Skin epidermis (tissue), 12 donors: ENCODE data around the gene SPINDOC.
"Not testable (repeated sequence)": the region's sequence is repeated elsewhere in the genome, so short reads cannot be mapped to it uniquely, and the experiment has no call there.

Source experiments
- H3K27ac ChIP-seq, 21 experiments: fragments of 200-600 bp; sonication (generic) in 11 of 21; one replicate each; pipeline ENCODE4 v1.5.0; 2020; ENCODE audit warnings: mild to moderate bottlenecking in 3 of 21, inconsistent platforms in 2 of 21, moderate library complexity in 2 of 21
- H3K4me3 ChIP-seq, 7 experiments: fragments of 200-600 bp; sonication (generic) in 2 of 7; one replicate each; pipeline ENCODE4 v1.5.0; 2020; ENCODE audit warnings: inconsistent platforms in 2 of 7, mild to moderate bottlenecking in 2 of 7, moderate library complexity in 1 of 7

Gene SPINDOC

DNA sequence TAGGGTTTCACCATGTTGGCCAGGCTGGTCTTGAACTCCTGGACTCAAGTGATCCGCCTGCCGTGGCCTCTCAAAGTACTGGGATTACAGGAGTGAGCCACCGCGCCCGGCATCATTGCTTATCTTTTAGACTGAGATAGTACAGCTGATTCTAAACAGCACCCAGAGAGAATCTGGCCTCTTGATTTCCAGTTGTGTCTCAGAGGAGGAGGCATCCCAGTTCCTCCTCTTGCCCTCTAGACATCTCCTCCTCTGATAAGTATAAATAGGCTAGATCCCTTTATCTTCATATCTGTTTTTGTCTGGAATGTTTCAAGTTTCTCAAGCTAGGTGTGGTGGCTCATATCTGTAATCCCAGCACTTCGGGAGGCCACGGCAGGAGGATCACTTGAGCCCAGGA, 32.7 kb downstream of the SPINDOC start:
- peak overlapping the region in 11 of 21 experiments; percentile 1 to 79 (median 17) for H3K27ac ChIP-seq
- H3K4me3 ChIP-seq: no peak overlapping the region

- Histone ChIP-seq H3K27ac (peak overlapping the region in 15 of 21 experiments; percentile 8 to 74 (median 49)), H3K4me3 (no peak overlapping the region)
These were observed 33.6 kb downstream of the SPINDOC start for GRCh38 chr11:63846897-63847296.

DNA sequence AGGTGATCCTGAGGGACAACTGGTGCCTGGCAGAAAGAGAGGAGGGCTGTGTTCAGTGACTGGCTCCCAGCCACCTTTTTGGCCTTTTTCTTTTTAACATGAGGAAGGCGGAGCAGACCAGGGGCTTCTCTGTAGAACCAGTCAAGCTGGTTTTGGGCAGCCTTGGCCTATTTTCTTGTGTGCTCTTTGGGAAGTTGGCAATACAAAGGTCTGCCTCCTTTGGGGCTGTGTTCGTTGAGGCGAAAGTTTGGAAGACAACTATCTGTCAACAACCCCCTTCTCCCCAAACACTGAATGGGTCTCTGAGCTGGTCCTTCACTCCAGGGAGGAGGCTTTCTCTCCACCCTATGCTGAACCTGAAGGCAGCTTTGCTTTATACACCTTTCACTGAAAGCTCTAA, 34.1 kb downstream of the SPINDOC start:
- Histone ChIP-seq H3K27ac (peak overlapping the region in 17 of 21 experiments; percentile 1 to 74 (median 61)), H3K4me3 (no peak overlapping the region)

DNA sequence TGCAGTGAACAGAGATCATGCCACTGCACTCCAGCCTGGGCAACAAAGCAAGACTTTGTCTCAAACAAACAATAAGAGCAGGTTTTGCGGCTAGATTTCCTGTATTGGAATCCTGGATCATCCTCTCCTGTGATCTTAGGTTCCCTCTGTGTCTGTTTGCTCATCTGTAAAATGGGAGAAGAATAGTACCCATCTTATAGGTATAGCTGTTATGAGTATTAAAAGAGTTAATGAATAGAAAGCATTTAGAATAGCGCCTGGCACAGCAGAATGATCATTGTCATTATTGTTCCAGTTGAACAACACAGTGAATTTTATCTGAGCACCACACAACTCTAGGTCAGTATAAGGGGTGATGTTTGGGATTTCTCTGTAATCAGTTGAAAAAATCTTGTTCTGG, 36.4 kb downstream of the SPINDOC start:
- Histone ChIP-seq H3K27ac (peak overlapping the region in 1 of 21 experiments; percentile 42), H3K4me3 (no peak overlapping the region)

DNA sequence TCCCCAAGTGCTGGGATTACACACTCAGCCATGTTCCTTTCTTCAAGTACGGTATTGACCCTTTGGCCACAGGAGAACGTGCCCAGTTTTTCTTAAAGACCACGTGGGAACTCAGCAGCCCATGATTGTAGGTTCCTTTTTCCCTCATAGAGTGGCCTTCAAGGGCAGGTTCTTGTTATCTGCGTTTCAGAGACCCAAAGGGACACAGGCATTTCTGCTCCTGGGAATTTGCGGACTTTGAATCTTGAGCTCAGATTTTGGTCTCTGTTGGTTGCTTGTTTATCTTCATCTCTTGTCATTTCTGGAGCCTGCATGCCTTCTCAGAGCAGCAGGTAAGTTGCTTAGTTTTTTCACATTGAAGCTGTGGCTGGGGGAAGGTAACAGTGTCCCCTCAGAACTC, 37.7 kb downstream of the SPINDOC start:
- Histone ChIP-seq H3K27ac (peak overlapping the region in 9 of 21 experiments; percentile 6 to 55 (median 42)), H3K4me3 (no peak overlapping the region)

DNA sequence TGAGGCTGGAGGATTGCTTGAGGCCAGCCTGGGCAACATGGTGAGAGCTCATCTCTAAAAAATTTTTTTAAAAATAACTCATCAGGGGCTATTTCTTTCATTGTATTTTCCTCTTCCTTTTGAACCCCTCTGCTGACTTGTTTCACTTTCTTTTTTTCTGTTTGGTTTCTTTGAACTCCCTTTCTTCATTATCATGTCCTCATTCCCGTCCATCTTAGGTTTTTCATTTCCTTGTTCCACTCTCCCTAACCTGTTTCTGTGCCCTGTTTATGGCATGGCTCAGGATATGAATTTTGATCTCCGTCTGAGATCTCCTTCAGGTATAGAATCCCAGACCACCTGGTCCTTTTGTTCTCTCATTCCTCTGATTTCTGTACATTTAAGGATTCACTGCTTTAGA, 38.1 kb downstream of the SPINDOC start:
- Histone ChIP-seq H3K4me3 (no peak overlapping the region), H3K27ac (peak overlapping the region in 9 of 21 experiments; percentile 6 to 55 (median 42))

DNA sequence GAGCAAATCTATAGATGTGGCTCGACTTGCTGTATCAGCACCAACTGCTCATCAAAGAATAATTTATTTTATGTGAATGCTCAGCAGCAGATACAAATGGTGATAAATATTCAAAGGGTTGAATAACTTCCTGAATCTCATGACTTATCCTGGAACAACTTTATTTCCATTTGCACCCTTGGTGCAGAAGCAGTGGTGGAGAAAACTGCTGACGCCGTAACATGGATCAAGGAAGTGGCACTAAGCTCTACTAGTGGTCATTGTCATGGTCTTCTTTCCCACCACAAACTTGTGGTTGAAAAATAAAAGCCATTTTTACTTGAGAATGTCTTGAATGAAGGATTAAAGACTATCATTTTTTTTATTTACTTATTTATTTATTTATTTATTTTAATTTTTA, 40.2 kb downstream of the SPINDOC start:
- Histone ChIP-seq H3K27ac (peak overlapping the region in 1 of 21 experiments; percentile 23), H3K4me3 (no peak overlapping the region)

DNA sequence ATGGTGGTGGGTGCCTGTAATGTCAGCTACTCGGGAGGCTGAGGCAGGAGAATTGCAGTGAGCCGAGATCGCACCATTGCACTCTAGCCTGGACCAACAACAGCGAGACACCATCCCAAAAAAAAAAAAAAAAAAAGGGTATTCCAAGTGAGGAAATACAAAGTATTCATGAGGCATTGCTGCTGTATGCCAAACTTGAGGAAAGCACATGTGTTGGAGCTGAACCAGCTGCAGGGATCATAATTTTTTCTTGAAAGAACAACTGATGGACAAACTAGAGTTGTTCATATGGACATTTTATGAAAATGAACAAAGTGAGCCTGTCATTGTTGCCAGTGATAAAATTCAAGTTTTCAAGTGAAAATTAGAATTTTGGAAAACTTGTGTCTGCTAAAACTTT, 41.4 kb downstream of the SPINDOC start:
- Histone ChIP-seq H3K4me3 (no peak overlapping the region), H3K27ac (peak overlapping the region in 1 of 21 experiments; percentile 66)

DNA sequence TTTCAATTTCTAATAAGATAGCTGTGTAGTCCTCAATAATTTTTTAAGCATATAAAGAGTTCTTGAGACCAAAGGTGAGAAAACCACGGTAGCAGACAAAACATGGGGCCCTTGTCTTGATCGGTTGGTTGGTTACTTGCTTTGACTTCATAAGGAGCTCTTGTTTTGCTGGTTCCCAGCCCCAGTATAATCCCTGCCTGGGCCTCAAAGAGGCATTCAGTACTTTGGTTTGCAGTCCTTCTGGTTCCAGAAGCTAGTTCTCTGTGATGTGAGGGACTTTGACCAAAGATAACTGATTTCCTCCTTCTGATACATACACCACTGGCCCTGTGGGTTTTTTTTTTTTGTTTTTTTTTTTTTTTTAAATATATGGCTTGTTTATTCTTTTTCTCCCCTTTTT, 42.7 kb downstream of the SPINDOC start:
- Histone ChIP-seq H3K27ac (peak overlapping the region in 4 of 21 experiments; percentile 1 to 66 (median 32)), H3K4me3 (no peak overlapping the region)

DNA sequence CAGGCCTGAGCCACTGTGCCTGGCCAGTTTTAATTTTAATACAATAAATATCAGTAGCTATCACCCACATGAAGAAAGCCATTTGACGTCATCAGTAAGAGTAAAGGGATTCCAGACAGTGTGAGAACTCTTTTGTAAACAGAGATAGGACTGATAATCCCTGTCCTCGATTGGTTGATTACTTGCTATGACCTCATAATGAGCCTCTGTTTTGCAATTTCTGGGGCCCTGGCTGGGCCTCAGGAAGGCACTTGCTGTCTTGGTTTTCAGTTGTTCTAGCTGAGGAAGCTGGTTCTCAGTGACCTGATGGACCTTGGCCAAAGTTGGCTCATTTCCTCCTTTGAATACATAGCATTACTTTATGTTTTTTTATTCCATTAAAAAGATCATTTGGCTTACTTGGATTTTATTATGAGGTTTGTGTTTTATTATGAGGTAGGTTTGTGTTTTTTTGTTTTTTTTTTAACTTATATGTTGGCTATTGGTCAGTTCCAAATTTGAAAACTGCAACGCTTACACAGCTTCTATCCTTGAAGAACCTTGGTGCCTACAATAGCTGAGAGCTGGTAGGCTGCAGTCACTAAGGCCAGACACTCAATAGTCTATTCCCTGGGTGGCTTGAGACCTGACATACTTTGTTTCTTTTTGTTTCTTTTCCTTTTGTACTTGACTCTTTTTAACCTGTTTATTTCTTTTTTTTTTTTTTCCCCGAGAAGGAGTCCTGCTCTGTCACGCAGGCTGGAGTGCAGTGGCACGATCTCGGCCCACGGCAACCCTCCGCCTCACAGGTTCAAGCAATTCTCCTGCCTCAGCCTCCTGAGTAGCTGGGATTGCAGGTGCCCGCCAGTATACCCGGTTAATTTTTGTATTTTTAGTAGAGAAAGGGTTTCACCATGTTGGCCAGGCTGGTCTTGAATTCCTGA, 45.6 kb downstream of the SPINDOC start:
- Histone ChIP-seq H3K27ac (peak overlapping the region in 7 of 21 experiments; percentile 10 to 54 (median 16)), H3K4me3 (no peak overlapping the region)

GRCh38 chr11:63862923-63863322, 49.7 kb downstream of the SPINDOC start:
- Histone ChIP-seq H3K4me3 (no peak overlapping the region), H3K27ac (peak overlapping the region in 8 of 21 experiments; percentile 4 to 63 (median 34))

GRCh38 chr11:63863620-63864019, 50.4 kb downstream of the SPINDOC start:
- H3K27ac ChIP-seq: peak overlapping the region in 3 of 21 experiments; percentile 34 to 39 (median 35)
- not testable (repeated sequence) for H3K4me3 ChIP-seq

DNA sequence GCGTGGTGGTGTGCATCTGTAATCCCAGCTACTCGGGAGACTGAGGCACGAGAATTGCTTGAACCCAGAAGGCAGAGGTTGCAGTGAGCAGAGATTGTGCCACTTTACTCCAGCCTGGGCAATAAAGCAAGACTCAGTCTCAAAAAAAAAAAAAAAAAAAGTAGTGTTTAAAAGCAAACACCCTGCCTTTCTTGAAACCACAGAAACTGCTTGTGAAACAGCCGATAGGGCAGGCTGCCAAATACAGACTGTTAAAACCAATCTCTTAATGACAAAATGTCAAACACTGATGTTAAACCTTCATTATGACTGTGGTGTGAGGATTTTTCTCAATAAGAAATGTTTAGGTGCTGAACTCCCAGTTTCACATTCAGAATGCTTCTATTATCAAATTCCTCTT, 53.0 kb downstream of the SPINDOC start:
- Histone ChIP-seq H3K27ac (peak overlapping the region in 8 of 21 experiments; percentile 2 to 79 (median 36)), H3K4me3 (no peak overlapping the region)

DNA sequence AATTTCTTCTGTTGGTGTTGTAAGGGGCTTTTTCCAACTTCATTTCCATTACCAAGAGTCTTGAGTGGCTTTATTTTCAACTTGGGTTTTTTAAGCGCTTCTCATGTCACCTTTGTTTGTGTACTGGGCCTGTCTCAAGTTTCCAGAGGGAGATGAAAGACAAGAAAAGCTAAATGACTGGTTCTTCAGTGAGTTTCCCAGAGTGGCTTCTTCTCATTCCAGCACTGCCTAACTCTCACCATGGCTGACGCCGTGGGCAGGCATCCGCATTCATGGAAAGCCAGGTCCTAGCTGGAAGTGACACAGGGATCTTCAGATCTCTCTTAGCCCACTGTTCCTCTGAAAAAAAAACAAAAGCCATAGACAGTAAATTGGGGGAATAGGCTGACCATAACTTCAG, 54.3 kb downstream of the SPINDOC start:
- H3K27ac ChIP-seq: peak overlapping the region in 9 of 21 experiments; percentile 3 to 79 (median 53)
- no peak overlapping the region for H3K4me3 ChIP-seq

DNA sequence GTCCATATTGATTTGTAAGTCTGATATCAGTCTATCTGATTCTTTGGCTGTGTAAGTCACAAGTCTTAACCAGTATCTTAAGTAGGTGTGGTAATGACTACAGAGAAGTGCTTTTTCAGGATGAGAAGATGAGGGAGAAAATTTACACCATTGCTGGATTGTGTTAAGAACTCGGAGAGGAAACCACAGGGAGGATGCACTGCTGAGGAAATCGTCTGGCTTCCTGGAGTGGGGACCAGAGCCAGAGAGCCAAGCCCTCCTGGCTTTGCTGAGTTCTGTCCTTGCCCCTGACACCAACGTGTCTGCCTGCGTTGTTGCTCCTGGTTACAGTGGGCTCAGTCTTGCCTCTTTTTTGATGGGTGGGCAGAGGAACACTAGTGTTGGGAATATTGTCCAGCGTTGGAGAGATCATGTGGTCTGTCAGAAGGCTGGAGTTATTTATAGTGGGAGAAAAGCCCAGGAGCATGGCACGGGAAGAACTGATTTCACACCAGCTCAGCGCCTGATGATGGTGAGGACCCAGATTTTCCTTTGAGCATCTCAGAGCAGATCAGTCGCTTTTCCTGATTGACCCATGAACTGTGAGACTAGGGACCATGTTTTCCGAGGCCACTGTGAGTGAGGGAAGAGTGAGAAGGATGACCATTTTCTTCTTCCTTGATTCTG, 55.3 kb downstream of the SPINDOC start:
- Histone ChIP-seq H3K4me3 (no peak overlapping the region), H3K27ac (peak overlapping the region in 16 of 21 experiments; percentile 3 to 81 (median 58))

- peak overlapping the region in 19 of 21 experiments; percentile 3 to 81 (median 57) for H3K27ac ChIP-seq
- no peak overlapping the region for H3K4me3 ChIP-seq
These were observed 55.9 kb downstream of the SPINDOC start for GRCh38 chr11:63869171-63869591.

GRCh38 chr11:63869683-63870082, 56.4 kb downstream of the SPINDOC start:
- peak overlapping the region in 18 of 21 experiments; percentile 3 to 81 (median 58) for H3K27ac ChIP-seq

DNA sequence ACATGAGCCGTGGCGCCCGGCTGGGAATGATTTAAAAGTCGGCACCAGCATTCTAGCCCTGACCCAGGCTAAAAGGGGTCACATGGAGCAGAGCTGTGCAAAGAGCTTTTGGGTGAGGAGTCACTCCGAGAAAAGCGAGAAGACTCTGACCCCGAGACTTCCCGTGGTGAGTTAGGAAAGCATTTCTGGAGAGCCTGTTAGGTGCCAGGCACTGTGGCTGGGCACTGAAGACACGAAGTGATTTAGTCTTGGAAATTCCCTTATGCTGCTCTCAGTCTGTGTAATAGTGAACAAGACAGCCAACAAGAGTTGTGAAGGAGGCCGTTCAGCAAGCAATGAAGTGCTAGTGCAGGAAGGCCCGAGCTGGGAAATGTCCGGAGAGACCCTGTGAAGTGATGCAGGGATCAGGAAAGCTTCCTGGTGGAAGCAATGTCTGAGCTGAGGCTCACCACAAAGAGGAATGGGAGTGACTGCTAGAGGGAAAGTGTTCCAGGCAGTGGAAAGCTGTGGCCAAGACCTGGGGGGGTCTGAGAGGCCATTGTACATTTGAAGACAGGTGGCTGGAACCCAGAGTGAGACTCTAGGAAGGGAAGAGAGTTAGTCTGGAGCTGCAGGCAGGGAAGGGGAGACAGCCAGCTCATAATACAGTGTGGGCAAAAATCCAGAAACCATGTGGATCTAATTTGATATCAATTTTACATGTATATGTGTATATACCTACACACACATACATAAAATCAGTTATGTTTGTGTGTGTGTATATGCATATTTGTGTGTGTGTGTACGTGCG, 57.3 kb downstream of the SPINDOC start:
- Histone ChIP-seq H3K27ac (peak overlapping the region in 18 of 21 experiments; percentile 3 to 81 (median 58)), H3K4me3 (no peak overlapping the region)

More at GRCh38 chr11:63869683-63870082, 56.4 kb downstream of the SPINDOC start:
- no peak overlapping the region for H3K4me3 ChIP-seq

GRCh38 chr11:63871962-63872799, 58.9 kb downstream of the SPINDOC start:
- H3K4me3 ChIP-seq: no peak overlapping the region

More at GRCh38 chr11:63871962-63872799, 58.9 kb downstream of the SPINDOC start:
- H3K27ac ChIP-seq: peak overlapping the region in 14 of 21 experiments; percentile 1 to 69 (median 44)
